GM18508 (cell line): Measurements from ENCODE around the gene DHRS3.

Experiments
- ATAC-seq: cut with Tn5 transposase; IDR thresholded peaks from one replicate; pipeline ENCODE4 v1.9.1; 2021; ENCODE audit warnings: moderate number of reproducible peaks; ENCODE audit not compliant: insufficient read depth, unreplicated experiment

Gene DHRS3

DNA sequence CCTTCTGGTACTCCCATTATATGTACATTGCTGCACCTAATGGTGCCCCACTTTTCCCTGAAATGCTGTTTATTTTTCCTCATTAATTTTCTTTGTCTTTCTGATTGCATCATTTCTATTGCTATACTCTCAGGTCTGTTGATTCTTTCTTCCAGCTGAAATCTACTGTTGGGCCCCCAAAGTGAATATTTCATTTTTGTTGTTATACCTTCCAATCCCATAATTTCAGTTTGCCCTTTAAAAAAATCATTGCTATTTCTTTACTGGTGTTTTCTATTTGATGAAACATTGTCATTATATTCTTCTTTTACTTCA lies 22.9 kb upstream of the DHRS3 start:
- no peak for ATAC-seq

- no peak for ATAC-seq
These were observed 22.4 kb upstream of the DHRS3 start for GRCh38 chr1:12640237-12640957.

DNA sequence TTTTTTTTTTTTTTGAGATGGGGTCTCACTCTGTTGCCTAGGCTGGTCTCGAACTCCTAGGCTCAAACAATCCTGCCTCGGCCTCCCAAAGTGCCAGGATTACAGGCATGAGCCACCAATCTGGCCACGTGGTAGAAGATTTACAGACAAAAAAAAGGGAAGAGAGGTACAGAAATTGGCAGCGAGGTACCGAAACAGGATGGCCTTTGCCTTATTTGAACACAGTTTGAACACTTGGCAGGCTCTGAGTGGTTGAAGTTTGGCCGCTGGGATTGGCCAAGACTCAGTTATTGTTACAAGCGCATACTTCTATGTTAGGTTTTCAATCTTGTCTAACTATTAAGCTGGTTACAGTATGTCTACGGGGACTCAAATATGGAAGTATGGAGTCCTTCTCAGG lies 19.7 kb upstream of the DHRS3 start:
- ATAC-seq: no peak

- no peak for ATAC-seq
These were observed 18.3 kb upstream of the DHRS3 start for GRCh38 chr1:12636098-12636950.

- no peak for ATAC-seq
These were observed 16.7 kb upstream of the DHRS3 start for GRCh38 chr1:12634696-12635202.

GRCh38 chr1:12634156-12634555 lies 16.1 kb upstream of the DHRS3 start:
- no peak for ATAC-seq

DNA sequence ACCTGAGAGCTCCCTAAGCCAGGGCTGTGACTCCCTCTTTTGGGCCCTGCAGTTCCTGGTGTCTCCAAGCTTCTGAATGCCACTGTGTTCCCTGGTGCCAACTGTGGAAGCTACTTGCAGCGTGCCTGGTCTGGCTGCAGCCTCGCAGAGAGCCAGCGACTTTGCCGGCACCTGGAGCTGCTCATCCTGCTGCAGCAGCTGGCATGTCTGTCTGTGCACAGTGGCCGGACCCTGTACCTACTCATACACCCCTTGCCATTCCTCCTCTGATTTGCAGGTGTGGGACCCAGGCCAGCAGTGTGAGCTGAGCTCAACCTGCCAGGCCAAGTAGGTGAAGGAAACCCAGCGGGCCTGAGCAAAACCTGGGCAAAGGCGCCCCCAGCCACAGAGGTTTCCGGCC lies 13.6 kb upstream of the DHRS3 start:
- no peak for ATAC-seq

- ATAC-seq: no peak
These were observed 13.0 kb upstream of the DHRS3 start for GRCh38 chr1:12630946-12631530.

GRCh38 chr1:12629985-12630760 lies 12.2 kb upstream of the DHRS3 start:
- ATAC-seq: no peak

DNA sequence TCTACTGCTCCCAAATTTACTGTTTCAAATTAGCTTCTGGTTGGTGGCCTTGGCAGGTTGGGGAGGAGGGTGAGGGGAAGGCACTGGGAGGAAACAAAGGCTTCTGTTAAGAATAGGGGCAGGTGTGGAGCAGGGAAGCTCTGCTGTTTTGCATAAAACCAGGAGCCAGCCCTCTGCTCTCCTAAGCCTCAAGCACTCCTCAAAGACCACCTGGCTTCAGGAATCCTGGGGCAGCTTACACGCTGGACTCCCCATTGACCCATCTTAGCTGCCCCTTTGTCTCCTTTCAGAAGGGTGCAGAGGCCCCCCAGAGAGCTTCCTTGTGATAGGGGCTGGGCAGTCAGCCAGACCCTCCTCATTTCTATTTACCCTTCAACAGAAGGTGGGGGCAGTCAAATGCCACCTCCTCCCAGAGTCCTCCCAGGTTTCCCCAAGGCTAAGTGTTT lies 11.5 kb upstream of the DHRS3 start:
- no peak for ATAC-seq

GRCh38 chr1:12627296-12627695 lies 9.3 kb upstream of the DHRS3 start:
- no peak for ATAC-seq

GRCh38 chr1:12626888-12627287 lies 8.9 kb upstream of the DHRS3 start:
- ATAC-seq: no peak

GRCh38 chr1:12625276-12625675 lies 7.3 kb upstream of the DHRS3 start:
- no peak for ATAC-seq

DNA sequence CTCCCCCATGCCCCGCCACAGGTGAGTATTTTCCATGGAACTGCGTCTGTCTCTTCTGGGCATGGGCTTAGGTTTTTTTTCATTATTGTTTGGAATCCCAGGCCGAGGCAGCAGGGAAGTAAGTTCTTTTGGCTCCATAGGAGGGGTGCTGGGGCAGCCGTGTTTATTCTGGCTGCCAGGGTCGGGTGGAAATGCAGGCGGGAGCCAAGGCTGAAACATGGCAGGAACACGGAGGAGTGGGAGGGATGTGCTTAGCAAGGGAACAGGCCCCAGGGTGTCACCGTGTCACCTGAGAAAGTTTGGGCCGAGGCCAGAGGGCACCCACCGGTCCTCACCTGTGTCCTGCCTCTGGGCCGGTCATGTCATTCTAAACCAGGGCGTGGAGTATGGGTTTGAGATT lies 4.5 kb upstream of the DHRS3 start:
- ATAC-seq: no peak

DNA sequence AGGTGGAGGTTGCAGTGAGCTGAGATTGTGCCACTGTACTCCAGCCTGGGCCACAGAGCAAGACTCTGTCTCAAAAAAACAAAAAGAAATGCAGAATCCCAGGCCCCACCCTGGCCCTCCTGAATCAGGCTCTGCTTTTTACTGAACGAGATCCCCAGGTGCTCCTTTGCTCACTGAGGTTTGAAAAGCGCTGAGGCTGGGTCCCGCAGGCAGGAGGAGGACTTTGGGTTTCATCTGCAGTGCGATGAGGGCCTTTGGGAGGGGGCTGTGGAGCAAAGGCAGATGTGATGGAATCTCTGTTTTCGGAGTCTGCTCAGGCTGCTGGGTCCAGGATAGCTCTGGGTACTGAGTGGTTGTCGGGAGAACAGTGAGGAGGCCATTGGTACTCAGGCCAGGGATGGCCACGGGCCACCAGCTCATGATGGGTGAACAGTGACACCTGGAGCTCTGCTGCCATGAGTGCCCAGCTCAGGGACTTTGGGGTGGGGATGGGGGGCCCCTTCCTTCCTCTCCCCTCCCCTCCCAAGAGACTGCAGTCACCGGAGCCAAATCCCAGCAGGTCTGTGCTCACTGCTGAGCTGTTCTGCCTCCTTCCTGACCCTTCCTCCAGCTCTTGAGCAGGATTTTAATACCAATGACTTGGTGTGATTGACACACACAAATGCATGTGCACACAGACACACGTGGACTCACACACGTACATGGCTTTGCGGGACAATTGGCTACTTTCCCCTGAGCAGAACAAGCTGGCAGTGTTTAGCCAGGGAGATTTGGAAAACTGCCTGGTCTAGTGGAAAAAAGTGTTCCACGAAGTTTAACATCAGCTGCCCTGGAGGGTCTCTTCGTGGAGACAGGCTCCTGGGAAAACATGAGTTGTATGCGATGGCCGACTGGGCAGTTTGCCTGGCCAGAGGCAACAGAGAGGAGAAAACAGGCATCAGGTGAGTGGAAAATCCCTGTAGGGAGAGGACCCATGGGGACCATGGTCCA lies 3.6 kb upstream of the DHRS3 start:
- ATAC-seq: no peak

DNA sequence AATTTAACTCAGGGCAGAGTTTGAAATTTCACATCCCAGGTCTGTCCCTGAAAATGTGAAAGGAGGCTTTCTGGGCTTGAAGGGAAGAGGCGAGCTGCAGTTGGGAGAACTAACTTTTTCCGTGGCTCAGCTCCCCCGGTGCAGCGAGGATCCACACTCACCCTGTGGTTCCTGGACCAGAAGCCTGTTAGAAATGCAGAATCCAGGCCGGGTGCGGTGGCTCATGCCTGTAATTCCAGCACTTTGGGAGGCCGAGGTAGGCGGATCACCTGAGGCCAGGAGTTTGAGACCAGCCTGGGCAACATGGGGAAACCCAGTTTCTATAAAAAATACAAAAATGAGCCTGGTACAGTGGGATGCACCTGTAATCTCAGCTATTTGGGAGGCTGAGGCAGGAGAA lies 2.9 kb upstream of the DHRS3 start:
- no peak for ATAC-seq

DNA sequence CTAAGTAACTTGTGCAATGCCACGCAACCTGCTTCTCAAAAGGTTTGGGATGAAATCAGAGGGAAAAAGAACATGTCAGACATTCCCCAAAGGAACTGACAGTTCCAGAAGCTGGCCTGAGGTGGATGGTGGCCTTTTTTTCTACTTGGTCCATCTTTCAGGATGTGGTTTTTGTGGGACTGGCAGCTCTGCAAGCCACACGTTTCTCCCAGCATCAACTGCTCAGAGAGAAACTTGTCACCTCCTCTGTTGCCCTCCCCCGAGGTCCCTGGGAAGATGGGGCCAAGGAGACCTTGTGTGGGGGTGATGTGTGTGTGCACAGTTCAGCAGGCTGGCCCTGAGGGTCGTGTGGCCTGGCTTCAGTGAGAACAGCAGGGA lies 2.5 kb upstream of the DHRS3 start:
- ATAC-seq: no peak

- no peak for ATAC-seq
These were observed 1.9 kb upstream of the DHRS3 start for GRCh38 chr1:12619792-12620487.
